ENCODE measurements around the gene TENM4. TPM values are rescaled to one million over a fixed set of nuclear protein-coding genes. Genes with fewer than 3 reads are reported as not detected.

Gene TENM4
- total RNA-seq, 1 experiment from 2014 or later = 9.9 TPM

DNA sequence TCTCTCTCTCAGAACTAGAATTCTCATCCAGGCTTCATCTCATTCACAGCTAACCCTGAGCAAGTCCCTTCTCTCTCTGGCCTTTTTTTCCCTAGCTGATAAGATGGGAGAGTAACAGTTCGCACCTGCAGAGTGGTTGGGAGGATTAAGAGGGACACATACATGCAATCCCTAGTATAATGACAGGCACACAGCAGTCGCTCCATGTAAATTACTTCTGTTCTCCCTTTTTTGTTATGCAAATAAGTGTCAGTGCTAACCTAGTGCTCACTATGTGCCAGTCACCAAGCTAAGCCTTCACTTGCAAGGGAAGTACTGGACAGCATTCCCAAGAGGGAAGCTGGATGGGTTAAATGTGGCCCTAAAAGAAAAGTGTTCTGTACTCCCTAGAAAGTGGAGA lies 63.4 kb downstream of the TENM4 start:
- ChIA-PET POLR2A (interaction anchor here (0.6 kb wide), 1 partner anchor 24 kb away, joined by 5 read pairs; no protein-coding TSS in a partner anchor), CTCF (interaction anchor here (0.6 to 2.8 kb wide), 7 partner anchors 23 to 203 kb away, joined by 3 to 10 read pairs (median 4); partner anchors contain the start of gene TENM4)
- H3K27ac Mint-ChIP-seq (ENCODE audit: low read depth, unreplicated experiment) = no peak overlapping the region
- H3K4me1 Mint-ChIP-seq (ENCODE audit: insufficient read depth, unreplicated experiment) = peaks cover 16% of the 10 kb centered on the region
- no TSS peak for BruUV-seq (replicated peaks)
- TF ChIP-seq, protein P1, sequence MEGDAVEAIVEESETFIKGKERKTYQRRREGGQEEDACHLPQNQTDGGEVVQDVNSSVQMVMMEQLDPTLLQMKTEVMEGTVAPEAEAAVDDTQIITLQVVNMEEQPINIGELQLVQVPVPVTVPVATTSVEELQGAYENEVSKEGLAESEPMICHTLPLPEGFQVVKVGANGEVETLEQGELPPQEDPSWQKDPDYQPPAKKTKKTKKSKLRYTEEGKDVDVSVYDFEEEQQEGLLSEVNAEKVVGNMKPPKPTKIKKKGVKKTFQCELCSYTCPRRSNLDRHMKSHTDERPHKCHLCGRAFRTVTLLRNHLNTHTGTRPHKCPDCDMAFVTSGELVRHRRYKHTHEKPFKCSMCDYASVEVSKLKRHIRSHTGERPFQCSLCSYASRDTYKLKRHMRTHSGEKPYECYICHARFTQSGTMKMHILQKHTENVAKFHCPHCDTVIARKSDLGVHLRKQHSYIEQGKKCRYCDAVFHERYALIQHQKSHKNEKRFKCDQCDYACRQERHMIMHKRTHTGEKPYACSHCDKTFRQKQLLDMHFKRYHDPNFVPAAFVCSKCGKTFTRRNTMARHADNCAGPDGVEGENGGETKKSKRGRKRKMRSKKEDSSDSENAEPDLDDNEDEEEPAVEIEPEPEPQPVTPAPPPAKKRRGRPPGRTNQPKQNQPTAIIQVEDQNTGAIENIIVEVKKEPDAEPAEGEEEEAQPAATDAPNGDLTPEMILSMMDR (IDR thresholded peaks at IDR 0.05; ENCODE audit: unreplicated experiment) = no peak
- no peaks in the 10 kb centered on the region for H3K36me3 Mint-ChIP-seq (ENCODE audit: insufficient read depth, unreplicated experiment)
- H3K9me3 Mint-ChIP-seq (ENCODE audit: unreplicated experiment) = no peaks in the 10 kb centered on the region
- intact Hi-C loops (cut with micrococcal nuclease) = loop anchor here (10.0 kb wide), 1 partner anchor 733 kb away; no protein-coding TSS in a partner anchor
- H3K4me3 Mint-ChIP-seq (ENCODE audit: unreplicated experiment) = no peak overlapping the region
- H3K27me3 Mint-ChIP-seq (ENCODE audit: insufficient read depth, unreplicated experiment) = no peaks in the 10 kb centered on the region
- no peak for DNase-seq (ENCODE audit: unreplicated experiment)

GRCh38 chr11:79375818-79376550 lies 64.8 kb downstream of the TENM4 start:
- H3K27ac Mint-ChIP-seq (ENCODE audit: low read depth, unreplicated experiment) = no peak overlapping the region
- no peaks in the 10 kb centered on the region for H3K36me3 Mint-ChIP-seq (ENCODE audit: insufficient read depth, unreplicated experiment)
- ChIA-PET POLR2A (interaction anchor here (0.7 to 2.2 kb wide), 9 partner anchors 9 to 253 kb away, joined by 3 to 7 read pairs (median 3); partner anchors contain the start of gene TENM4), CTCF (interaction anchor here (0.6 to 2.8 kb wide), 6 partner anchors 10 to 965 kb away, joined by 3 to 10 read pairs (median 4); partner anchors contain the start of gene TENM4)
- no peaks in the 10 kb centered on the region for H3K9me3 Mint-ChIP-seq (ENCODE audit: unreplicated experiment)
- no peak overlapping the region for H3K4me3 Mint-ChIP-seq (ENCODE audit: unreplicated experiment)
- intact Hi-C loops (cut with micrococcal nuclease) = loop anchor here (10.0 kb wide), 1 partner anchor 731 kb away; no protein-coding TSS in a partner anchor
- no peaks in the 10 kb centered on the region for H3K27me3 Mint-ChIP-seq (ENCODE audit: insufficient read depth, unreplicated experiment)
- DNase-seq (ENCODE audit: unreplicated experiment) = peak; percentile 63
- H3K4me1 Mint-ChIP-seq (ENCODE audit: insufficient read depth, unreplicated experiment) = peaks cover 17% of the 10 kb centered on the region
- BruUV-seq (replicated peaks) = no TSS peak
- TF ChIP-seq, protein P1 (IDR thresholded peaks at IDR 0.05; ENCODE audit: unreplicated experiment) = no peak

- H3K9me3 Mint-ChIP-seq (ENCODE audit: unreplicated experiment) = no peaks in the 10 kb centered on the region
- DNase-seq (ENCODE audit: unreplicated experiment) = no peak
- no peak overlapping the region for H3K4me3 Mint-ChIP-seq (ENCODE audit: unreplicated experiment)
- no TSS peak for BruUV-seq (replicated peaks)
- ChIA-PET POLR2A (interaction anchor here (1.2 to 2.2 kb wide), 4 partner anchors 8 to 66 kb away, joined by 5 to 7 read pairs (median 7); partner anchors contain the start of gene TENM4), CTCF (interaction anchor here (0.7 to 2.8 kb wide), 4 partner anchors 26 to 276 kb away, joined by 3 to 10 read pairs (median 5); partner anchors contain the start of gene TENM4)
- intact Hi-C loops (cut with micrococcal nuclease) = loop anchor here (10.0 kb wide), 1 partner anchor 730 kb away; no protein-coding TSS in a partner anchor
- H3K27ac Mint-ChIP-seq (ENCODE audit: low read depth, unreplicated experiment) = no peak overlapping the region
- H3K36me3 Mint-ChIP-seq (ENCODE audit: insufficient read depth, unreplicated experiment) = no peaks in the 10 kb centered on the region
- TF ChIP-seq, protein P1 (IDR thresholded peaks at IDR 0.05; ENCODE audit: unreplicated experiment) = no peak
- peaks cover 22% of the 10 kb centered on the region for H3K4me1 Mint-ChIP-seq (ENCODE audit: insufficient read depth, unreplicated experiment)
- no peaks in the 10 kb centered on the region for H3K27me3 Mint-ChIP-seq (ENCODE audit: insufficient read depth, unreplicated experiment)
Observed at GRCh38 chr11:79374727-79375126, 66.1 kb downstream of the TENM4 start.

DNA sequence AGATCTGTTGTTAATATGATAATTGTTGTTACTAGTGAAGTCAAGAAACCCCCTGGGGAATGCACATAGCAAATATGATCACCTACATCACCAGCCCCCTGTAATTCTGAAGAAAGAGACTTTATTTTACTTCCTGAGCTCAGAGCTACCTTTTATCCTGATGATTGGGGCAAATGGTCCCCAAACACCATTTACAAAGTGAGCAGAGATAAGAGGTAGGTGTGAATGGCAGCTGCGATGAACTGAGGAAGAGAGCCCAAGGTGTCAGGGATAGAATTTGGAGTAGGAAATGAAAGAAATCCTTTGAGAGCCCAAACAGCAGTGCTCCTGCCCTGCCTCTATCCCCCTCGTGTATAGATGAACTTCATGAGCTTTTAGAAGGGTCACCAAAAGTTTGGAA lies 69.1 kb downstream of the TENM4 start:
- intact Hi-C loops (cut with micrococcal nuclease) = loop anchor here (10.0 kb wide), 1 partner anchor 727 kb away; no protein-coding TSS in a partner anchor
- Mint-ChIP-seq H3K4me1 (ENCODE audit: insufficient read depth, unreplicated experiment) (peaks cover 20% of the 10 kb centered on the region), H3K27me3 (ENCODE audit: insufficient read depth, unreplicated experiment) (no peaks in the 10 kb centered on the region), H3K9me3 (ENCODE audit: unreplicated experiment) (no peaks in the 10 kb centered on the region), H3K36me3 (ENCODE audit: insufficient read depth, unreplicated experiment) (no peaks in the 10 kb centered on the region), H3K27ac (ENCODE audit: low read depth, unreplicated experiment) (no peak overlapping the region), H3K4me3 (ENCODE audit: unreplicated experiment) (no peak overlapping the region)
- TF ChIP-seq, protein P1 (IDR thresholded peaks at IDR 0.05; ENCODE audit: unreplicated experiment) = no peak
- ChIA-PET CTCF (interaction anchor here (0.6 to 1.9 kb wide), 6 partner anchors 10 to 726 kb away, joined by 3 to 6 read pairs (median 4); no protein-coding TSS in a partner anchor), POLR2A (no interaction called here)
- BruUV-seq (replicated peaks) = no TSS peak
- no peak for DNase-seq (ENCODE audit: unreplicated experiment)

Measured in MCF 10A (cell line).